ENCODE data around the gene TMEM139.

- TF ChIP-seq ZNF274 (IDR thresholded peaks at IDR 0.05; ENCODE audit: low read depth, low read length) (no peak), YY1 (IDR thresholded peaks at IDR 0.05; ENCODE audit: insufficient read depth, insufficient read length) (no peak), SUZ12 (IDR thresholded peaks at IDR 0.05; ENCODE audit: extremely low read depth, insufficient read depth, insufficient read length) (no peak)
Measured at GRCh38 chr7:143308632-143309031, 23.9 kb downstream of the TMEM139 start.

Data from NT2/D1 (cell line).